Choroid plexus epithelial cell (primary cell): ENCODE data around the gene DDX51.

ENCODE experiments used
- DNase-seq: peaks from one replicate; pipeline ENCODE4 v3.0.0-alpha.2; 2010; ENCODE audit warnings: low read depth
- H3K4me3 ChIP-seq: 2 replicates; pipeline ENCODE4 v1.5.1; 2011; ENCODE audit warnings: low read depth, mild to moderate bottlenecking, control low read depth, low read length, moderate library complexity
- CTCF ChIP-seq: conservative IDR thresholded peaks from 2 replicates; pipeline ENCODE4 v1.5.1; 2011; ENCODE audit warnings: low read depth, mild to moderate bottlenecking, control low read depth, inconsistent platforms, low read length, moderate library complexity

DDX51 gene

GRCh38 chr12:132176920-132177551, 32.9 kb upstream of the DDX51 start:
- no peak for TF ChIP-seq CTCF
- no peak for DNase-seq
- no peak overlapping the region for H3K4me3 ChIP-seq

- no peak for TF ChIP-seq CTCF
- no peak overlapping the region for H3K4me3 ChIP-seq
- DNase-seq, result no peak
Observed at GRCh38 chr12:132176385-132176919, 32.3 kb upstream of the DDX51 start.

GRCh38 chr12:132175496-132176384, 31.6 kb upstream of the DDX51 start:
- H3K4me3 ChIP-seq, result no peak overlapping the region
- no peak for TF ChIP-seq CTCF
- no peak for DNase-seq

- no peak for TF ChIP-seq CTCF
- no peak for DNase-seq
- H3K4me3 ChIP-seq, result no peak overlapping the region
Observed at GRCh38 chr12:132174839-132175490, 30.8 kb upstream of the DDX51 start.

- no peak overlapping the region for H3K4me3 ChIP-seq
- no peak for DNase-seq
- no peak for TF ChIP-seq CTCF
Observed at GRCh38 chr12:132174015-132174838, 30.1 kb upstream of the DDX51 start.
